Measurements from ENCODE around the gene WWC1. TPM values are rescaled to one million over a fixed set of nuclear protein-coding genes. Genes with fewer than 3 reads are reported as not detected.

The WWC1 gene
- total RNA-seq, 2 donors from 2014 or later = 45.3 to 52.6 TPM

- 84% methylated on average over 13 of the region's 13 CpGs for WGBS
- Histone ChIP-seq H3K36me3 (no peaks in the 10 kb centered on the region), H3K9me3 (no peaks in the 10 kb centered on the region), H3K4me3 (no peak overlapping the region), H3K4me1 (replicated peaks) (peaks cover 6% of the 10 kb centered on the region), H3K27me3 (replicated peaks; ENCODE audit: insufficient read depth) (no peaks in the 10 kb centered on the region), H3K27ac (no peak overlapping the region)
- intact Hi-C loops (cut with DNase I) = no loop called here
- DNase-seq (ENCODE audit: low spot score) = no peak
- TF ChIP-seq, protein P1, sequence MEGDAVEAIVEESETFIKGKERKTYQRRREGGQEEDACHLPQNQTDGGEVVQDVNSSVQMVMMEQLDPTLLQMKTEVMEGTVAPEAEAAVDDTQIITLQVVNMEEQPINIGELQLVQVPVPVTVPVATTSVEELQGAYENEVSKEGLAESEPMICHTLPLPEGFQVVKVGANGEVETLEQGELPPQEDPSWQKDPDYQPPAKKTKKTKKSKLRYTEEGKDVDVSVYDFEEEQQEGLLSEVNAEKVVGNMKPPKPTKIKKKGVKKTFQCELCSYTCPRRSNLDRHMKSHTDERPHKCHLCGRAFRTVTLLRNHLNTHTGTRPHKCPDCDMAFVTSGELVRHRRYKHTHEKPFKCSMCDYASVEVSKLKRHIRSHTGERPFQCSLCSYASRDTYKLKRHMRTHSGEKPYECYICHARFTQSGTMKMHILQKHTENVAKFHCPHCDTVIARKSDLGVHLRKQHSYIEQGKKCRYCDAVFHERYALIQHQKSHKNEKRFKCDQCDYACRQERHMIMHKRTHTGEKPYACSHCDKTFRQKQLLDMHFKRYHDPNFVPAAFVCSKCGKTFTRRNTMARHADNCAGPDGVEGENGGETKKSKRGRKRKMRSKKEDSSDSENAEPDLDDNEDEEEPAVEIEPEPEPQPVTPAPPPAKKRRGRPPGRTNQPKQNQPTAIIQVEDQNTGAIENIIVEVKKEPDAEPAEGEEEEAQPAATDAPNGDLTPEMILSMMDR (IDR thresholded peaks at IDR 0.05) = no peak
- TF ChIP-seq POLR2A (IDR thresholded peaks at IDR 0.05) (no peak), POLR2AphosphoS5 (IDR thresholded peaks at IDR 0.05) (no peak)
Observed at GRCh38 chr5:168263121-168263520, 28.3 kb upstream of the WWC1 start.

DNA sequence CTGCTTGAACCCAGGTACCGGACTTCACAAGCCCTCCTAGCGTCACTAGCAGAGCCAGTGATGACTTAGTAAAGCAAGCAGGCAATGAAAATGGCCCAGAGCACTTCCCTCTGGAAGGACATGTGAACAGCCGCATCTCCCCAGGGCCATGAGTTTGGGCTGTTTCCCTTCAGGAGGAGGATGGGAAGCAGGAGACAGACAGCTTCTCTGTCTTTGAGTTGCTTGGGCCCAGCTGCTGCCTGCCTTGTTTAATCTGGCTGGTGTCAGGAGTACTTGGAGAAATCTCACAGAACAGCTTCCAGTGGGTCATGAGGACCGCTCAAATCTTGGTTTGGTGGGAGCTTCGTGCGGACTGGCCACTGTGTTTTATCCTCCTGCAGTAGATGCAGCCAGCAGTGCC lies 25.4 kb upstream of the WWC1 start:
- H3K27ac ChIP-seq = no peak overlapping the region
- no peak for DNase-seq (ENCODE audit: low spot score)
- TF ChIP-seq POLR2A (IDR thresholded peaks at IDR 0.05) = no peak
- TF ChIP-seq POLR2AphosphoS5 (IDR thresholded peaks at IDR 0.05) = no peak
- TF ChIP-seq, protein P1 (IDR thresholded peaks at IDR 0.05) = no peak
- intact Hi-C loops (cut with DNase I) = no loop called here
- H3K27me3 ChIP-seq (replicated peaks; ENCODE audit: insufficient read depth) = no peaks in the 10 kb centered on the region
- no peaks in the 10 kb centered on the region for H3K9me3 ChIP-seq
- no peaks in the 10 kb centered on the region for H3K36me3 ChIP-seq
- H3K4me3 ChIP-seq = no peak overlapping the region
- no peaks in the 10 kb centered on the region for H3K4me1 ChIP-seq (replicated peaks)
- 91% methylated on average over 6 of the region's 6 CpGs for WGBS

- DNase-seq (ENCODE audit: low spot score) = peak; percentile 93
- H3K4me3 ChIP-seq = peak overlapping the region; percentile 20 to 28
- H3K4me1 ChIP-seq (replicated peaks) = no peaks in the 10 kb centered on the region
- TF ChIP-seq POLR2AphosphoS5 (IDR thresholded peaks at IDR 0.05) (peak; percentile 88), POLR2A (IDR thresholded peaks at IDR 0.05) (peak; percentile 39)
- TF ChIP-seq, protein P1 (IDR thresholded peaks at IDR 0.05) = peak; percentile 86 to 98 (median 93)
- H3K27me3 ChIP-seq (replicated peaks; ENCODE audit: insufficient read depth) = no peaks in the 10 kb centered on the region
- peak overlapping the region; percentile 60 to 64 for H3K27ac ChIP-seq
- H3K9me3 ChIP-seq = no peaks in the 10 kb centered on the region
- no peaks in the 10 kb centered on the region for H3K36me3 ChIP-seq
- 5% methylated on average over 28 of the region's 30 CpGs for WGBS
- intact Hi-C loops (cut with DNase I) = loop anchor here (2.0 kb wide), 1 partner anchor 218 kb away; the partner anchor contains the start of gene RARS1
Observed at GRCh38 chr5:168268949-168269936, 22.2 kb upstream of the WWC1 start.

DNA sequence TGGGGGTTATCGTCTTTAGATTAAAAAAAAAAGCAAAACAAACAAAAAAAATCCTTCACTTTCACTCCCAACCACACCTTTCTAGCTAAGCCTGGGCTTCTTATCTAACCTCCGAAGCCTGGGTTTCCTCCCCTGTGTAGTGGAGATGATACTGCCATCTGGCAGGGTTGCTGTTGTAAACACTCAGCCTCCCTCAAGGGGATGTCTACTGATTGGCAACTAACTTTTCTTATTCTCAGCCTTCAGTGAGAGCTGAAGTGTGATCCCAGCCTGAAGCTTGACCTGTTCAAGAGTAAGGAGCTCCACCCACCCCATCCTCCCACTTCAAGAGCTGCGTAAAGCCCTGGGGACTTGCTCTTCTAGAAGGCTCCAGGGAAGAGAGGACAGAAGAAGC lies 21.5 kb upstream of the WWC1 start:
- TF ChIP-seq POLR2AphosphoS5 (IDR thresholded peaks at IDR 0.05) = no peak
- TF ChIP-seq, protein P1 (IDR thresholded peaks at IDR 0.05) = no peak
- peak overlapping the region; percentile 60 to 64 for H3K27ac ChIP-seq
- H3K4me3 ChIP-seq = no peak overlapping the region
- H3K27me3 ChIP-seq (replicated peaks; ENCODE audit: insufficient read depth) = no peaks in the 10 kb centered on the region
- H3K9me3 ChIP-seq = no peaks in the 10 kb centered on the region
- 48% methylated on average over 3 of the region's 3 CpGs for whole genome bisulfite sequencing
- intact Hi-C loops (cut with DNase I) = loop anchor here (2.0 to 10.0 kb wide), 2 partner anchors 165 to 217 kb away; partner anchors contain the start of gene RARS1
- no peak for DNase-seq (ENCODE audit: low spot score)
- H3K36me3 ChIP-seq = no peaks in the 10 kb centered on the region
- H3K4me1 ChIP-seq (replicated peaks) = no peaks in the 10 kb centered on the region
